ENCODE data around the gene SDE2.

The SDE2 gene

DNA sequence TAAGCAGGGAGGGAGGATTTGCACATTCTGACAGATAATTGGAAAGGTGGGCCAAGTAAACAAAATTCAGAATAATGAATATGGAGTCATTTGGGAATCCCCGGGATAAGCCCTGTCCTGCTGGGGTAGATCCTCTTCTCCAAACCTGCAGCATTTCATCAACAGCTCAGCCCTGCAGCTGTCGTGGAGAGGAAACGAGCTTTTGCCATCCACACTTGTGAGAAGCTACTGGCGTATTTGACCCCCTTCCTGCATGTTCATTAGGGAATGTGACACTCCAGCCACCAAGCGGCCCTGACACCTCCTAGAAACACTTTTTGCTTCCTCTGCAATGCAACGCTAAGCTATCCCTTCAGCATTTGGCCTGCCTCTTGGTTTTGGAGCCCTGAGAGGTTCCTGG is 50.1 kb downstream of the SDE2 start:
- Histone ChIP-seq H3K27me3 (replicated peaks) (peaks cover 6% of the 10 kb centered on the region), H3K4me3 (ENCODE audit: low read depth, low read length) (no peak overlapping the region), H3K27ac (no peak overlapping the region), H3K36me3 (replicated peaks) (no peaks in the 10 kb centered on the region)
- TF ChIP-seq, protein P1, sequence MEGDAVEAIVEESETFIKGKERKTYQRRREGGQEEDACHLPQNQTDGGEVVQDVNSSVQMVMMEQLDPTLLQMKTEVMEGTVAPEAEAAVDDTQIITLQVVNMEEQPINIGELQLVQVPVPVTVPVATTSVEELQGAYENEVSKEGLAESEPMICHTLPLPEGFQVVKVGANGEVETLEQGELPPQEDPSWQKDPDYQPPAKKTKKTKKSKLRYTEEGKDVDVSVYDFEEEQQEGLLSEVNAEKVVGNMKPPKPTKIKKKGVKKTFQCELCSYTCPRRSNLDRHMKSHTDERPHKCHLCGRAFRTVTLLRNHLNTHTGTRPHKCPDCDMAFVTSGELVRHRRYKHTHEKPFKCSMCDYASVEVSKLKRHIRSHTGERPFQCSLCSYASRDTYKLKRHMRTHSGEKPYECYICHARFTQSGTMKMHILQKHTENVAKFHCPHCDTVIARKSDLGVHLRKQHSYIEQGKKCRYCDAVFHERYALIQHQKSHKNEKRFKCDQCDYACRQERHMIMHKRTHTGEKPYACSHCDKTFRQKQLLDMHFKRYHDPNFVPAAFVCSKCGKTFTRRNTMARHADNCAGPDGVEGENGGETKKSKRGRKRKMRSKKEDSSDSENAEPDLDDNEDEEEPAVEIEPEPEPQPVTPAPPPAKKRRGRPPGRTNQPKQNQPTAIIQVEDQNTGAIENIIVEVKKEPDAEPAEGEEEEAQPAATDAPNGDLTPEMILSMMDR (IDR thresholded peaks at IDR 0.05; ENCODE audit: low read depth, low read length, missing control alignments) = no peak
- in situ Hi-C loops (cut with HindIII; ENCODE audit: low pct_ligation_motif_present, low sequenced_read_pairs) = no loop called here
- DNase-seq = no peak

DNA sequence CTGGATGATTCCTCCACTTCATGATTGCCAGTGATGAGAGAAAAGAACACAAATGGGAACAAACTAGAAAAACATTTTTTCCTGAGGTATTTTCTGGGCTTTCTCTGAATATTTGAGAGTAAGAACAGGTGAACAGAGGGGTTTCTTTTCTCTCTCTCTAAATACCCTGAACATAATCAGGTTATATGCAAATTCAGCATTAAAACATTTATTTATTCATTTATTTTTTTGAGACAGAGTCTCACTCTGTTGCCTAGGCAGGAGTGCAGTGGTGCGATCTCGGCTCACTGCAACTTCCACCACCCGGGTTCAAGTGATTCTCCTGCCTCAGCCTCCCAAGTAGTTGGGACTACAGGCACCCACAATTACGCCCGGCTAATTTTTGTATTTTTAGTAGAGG is 52.3 kb downstream of the SDE2 start:
- H3K27ac ChIP-seq = no peak overlapping the region
- H3K27me3 ChIP-seq (replicated peaks) = peaks cover 6% of the 10 kb centered on the region
- H3K36me3 ChIP-seq (replicated peaks) = no peaks in the 10 kb centered on the region
- TF ChIP-seq, protein P1 (IDR thresholded peaks at IDR 0.05; ENCODE audit: low read depth, low read length, missing control alignments) = no peak
- DNase-seq = no peak
- in situ Hi-C loops (cut with HindIII; ENCODE audit: low pct_ligation_motif_present, low sequenced_read_pairs) = no loop called here
- no peak overlapping the region for H3K4me3 ChIP-seq (ENCODE audit: low read depth, low read length)

DNA sequence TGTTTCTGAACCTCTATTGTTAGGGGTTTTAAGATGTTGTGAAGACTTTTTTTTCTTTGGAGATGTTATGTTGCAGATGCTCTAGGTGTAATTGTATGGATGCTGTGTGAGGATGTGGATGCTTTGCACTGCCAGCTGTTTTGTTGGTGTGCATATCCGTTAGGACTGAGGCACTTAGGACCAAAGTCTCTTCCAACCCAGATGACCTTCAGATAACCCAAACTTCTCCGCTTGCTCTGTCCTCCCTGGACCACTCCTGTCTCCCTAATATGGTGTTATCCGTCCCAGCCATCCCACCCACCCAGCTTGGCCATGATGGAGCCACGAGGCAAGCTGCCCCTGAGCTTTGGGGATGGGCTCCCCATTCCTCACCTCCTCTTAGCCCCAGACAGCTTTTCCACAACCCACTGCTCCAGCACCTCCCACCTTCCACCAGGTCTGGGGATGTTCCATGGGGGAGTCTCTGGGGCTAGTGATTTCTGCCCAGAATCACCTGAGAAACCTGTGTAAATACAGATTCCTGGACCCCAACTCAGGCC is 53.0 kb downstream of the SDE2 start:
- H3K27ac ChIP-seq = no peak overlapping the region
- DNase-seq = no peak
- peaks cover 6% of the 10 kb centered on the region for H3K27me3 ChIP-seq (replicated peaks)
- no peak overlapping the region for H3K4me3 ChIP-seq (ENCODE audit: low read depth, low read length)
- TF ChIP-seq, protein P1 (IDR thresholded peaks at IDR 0.05; ENCODE audit: low read depth, low read length, missing control alignments) = no peak
- H3K36me3 ChIP-seq (replicated peaks) = no peaks in the 10 kb centered on the region
- in situ Hi-C loops (cut with HindIII; ENCODE audit: low pct_ligation_motif_present, low sequenced_read_pairs) = no loop called here

DNA sequence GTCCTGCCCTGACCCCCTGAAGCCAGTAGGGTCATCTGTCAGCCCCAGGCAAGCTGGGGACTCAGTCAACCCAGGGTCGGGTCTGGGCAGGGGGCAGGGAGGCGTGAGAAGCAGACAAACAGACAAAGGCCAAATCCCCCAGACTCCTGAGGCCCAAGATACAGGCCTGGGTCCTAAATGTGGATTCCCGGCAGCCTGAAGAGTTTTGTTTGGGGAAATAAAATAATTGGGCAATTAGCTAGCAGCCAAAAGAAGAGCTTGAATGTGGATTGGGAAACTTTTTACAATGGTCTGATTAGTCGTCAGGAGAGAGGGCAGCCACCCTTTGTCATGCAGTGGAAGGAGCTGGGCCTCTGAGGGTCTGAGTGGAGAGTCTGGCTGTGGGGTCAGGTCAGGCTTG is 53.6 kb downstream of the SDE2 start:
- Histone ChIP-seq H3K4me3 (ENCODE audit: low read depth, low read length) (no peak overlapping the region), H3K36me3 (replicated peaks) (no peaks in the 10 kb centered on the region), H3K27me3 (replicated peaks) (peaks cover 6% of the 10 kb centered on the region), H3K27ac (no peak overlapping the region)
- in situ Hi-C loops (cut with HindIII; ENCODE audit: low pct_ligation_motif_present, low sequenced_read_pairs) = no loop called here
- no peak for DNase-seq
- TF ChIP-seq, protein P1 (IDR thresholded peaks at IDR 0.05; ENCODE audit: low read depth, low read length, missing control alignments) = no peak

DNA sequence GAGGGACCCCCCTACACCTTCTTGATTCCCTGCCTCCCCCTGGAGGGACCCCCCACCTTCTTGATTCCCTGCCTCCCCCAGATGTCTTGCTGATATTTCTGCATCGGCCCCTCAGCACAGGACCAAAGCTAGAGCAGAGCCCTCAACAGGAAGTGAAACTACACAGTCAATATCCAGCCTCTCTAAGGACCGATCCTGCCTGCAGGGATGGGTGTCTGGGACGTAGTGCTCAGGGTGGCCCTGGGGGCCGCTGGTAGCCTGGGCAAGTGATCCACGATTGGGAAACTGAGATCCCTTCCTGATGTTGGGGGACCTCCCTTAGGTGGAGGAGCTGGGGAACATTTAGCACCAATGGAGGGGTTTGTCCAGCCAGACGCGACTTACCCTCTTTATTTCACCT is 54.2 kb downstream of the SDE2 start:
- H3K27me3 ChIP-seq (replicated peaks) = peaks cover 3% of the 10 kb centered on the region

More for the DNA sequence above, 54.2 kb downstream of the SDE2 start:
- TF ChIP-seq, protein P1 (IDR thresholded peaks at IDR 0.05; ENCODE audit: low read depth, low read length, missing control alignments) = no peak
- H3K36me3 ChIP-seq (replicated peaks) = no peaks in the 10 kb centered on the region
- in situ Hi-C loops (cut with HindIII; ENCODE audit: low pct_ligation_motif_present, low sequenced_read_pairs) = no loop called here
- no peak for DNase-seq
- no peak overlapping the region for H3K27ac ChIP-seq
- H3K4me3 ChIP-seq (ENCODE audit: low read depth, low read length) = no peak overlapping the region
